Mammary epithelial cell (primary cell): ENCODE measurements around the gene SETD2.

Experiments
- CTCF ChIP-seq, 2 donors: IDR thresholded peaks in 1 of 2; conservative IDR thresholded peaks in 1 of 2; 2 replicates each; pipeline ENCODE4 v1.5.1; 2011 to 2012; ENCODE audit warnings: inconsistent platforms in 2 of 2, low read length in 2 of 2, mild to moderate bottlenecking in 2 of 2, control low read depth in 1 of 2, low read depth in 1 of 2; ENCODE audit not compliant: insufficient read depth in 1 of 2; ENCODE audit errors: extremely low read depth in 1 of 2
- EZH2 ChIP-seq: IDR thresholded peaks from 2 replicates; pipeline ENCODE4 v1.6.1; 2012; ENCODE audit warnings: low read length, inconsistent platforms, borderline replicate concordance

DNA sequence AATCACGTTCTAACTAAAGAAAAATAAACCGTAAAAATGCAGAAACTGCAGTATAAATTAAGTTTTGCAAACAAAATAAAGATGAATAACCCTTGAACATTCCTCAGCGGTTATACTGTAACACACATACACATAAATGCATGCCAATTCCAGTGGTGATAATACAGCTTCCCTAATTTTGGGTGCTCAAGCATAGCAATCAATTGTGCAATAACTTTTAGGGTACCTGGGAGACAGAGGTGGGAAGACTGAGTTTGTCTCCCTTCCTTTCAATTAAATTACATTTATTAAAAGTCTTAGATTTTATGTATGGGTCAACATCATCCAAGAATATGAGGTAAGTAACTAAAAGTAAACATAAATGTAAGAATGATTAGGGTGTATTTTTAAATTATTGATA, 71.8 kb downstream of the SETD2 start:
- no peak for TF ChIP-seq CTCF (conservative IDR thresholded peaks at IDR 0.05 in 1 of 2, IDR thresholded peaks at IDR 0.05 in 1 of 2; ENCODE audit: extremely low read depth in 1 of 2, insufficient read depth in 1 of 2, low read depth in 1 of 2, low read length in 2 of 2)
- TF ChIP-seq EZH2: no peak
